RWPE2 (cell line): Measurements from ENCODE around the gene PDHB.
"Not testable (repeated sequence)": the region's sequence is repeated elsewhere in the genome, so short reads cannot be mapped to it uniquely, and the experiment has no call there.

ENCODE experiments used
- ATAC-seq: fragments of 200-7000 bp; cut with Tn5 transposase; 3 replicates; pipeline ENCODE4 v1.9.1; 2021; ENCODE audit warnings: low read depth
- DNase-seq: peaks from one replicate; pipeline ENCODE4 v3.0.0-alpha.2; 2020; ENCODE audit warnings: low spot score
- H3K27ac ChIP-seq: fragments of 450-650 bp; 2 replicates; pipeline ENCODE4 v1.5.1; 2017; ENCODE audit warnings: mild to moderate bottlenecking; ENCODE audit not compliant: poor library complexity, severe bottlenecking
- H3K27me3 ChIP-seq: fragments of 250-450 bp; sonication (Bioruptor Pico); 2 replicates; pipeline ENCODE4 v1.5.1; 2021; ENCODE audit warnings: mild to moderate bottlenecking, moderate library complexity; ENCODE audit not compliant: insufficient read depth, poor library complexity, severe bottlenecking
- H3K36me3 ChIP-seq: fragments of 250-450 bp; sonication (Bioruptor Pico); 2 replicates; pipeline ENCODE4 v1.5.1; 2020; ENCODE audit warnings: low read depth, mild to moderate bottlenecking, moderate library complexity
- H3K4me1 ChIP-seq: fragments of 250-450 bp; sonication (Bioruptor Pico); 2 replicates; pipeline ENCODE4 v1.5.1; 2021; ENCODE audit warnings: mild to moderate bottlenecking, moderate library complexity; ENCODE audit not compliant: insufficient read depth, poor library complexity, severe bottlenecking
- H3K4me3 ChIP-seq: fragments of 250-450 bp; sonication (Bioruptor Pico); 2 replicates; pipeline ENCODE4 v1.5.1; 2021; ENCODE audit warnings: mild to moderate bottlenecking, moderate library complexity; ENCODE audit not compliant: severe bottlenecking
- H3K9me3 ChIP-seq: fragments of 250-450 bp; sonication (Bioruptor Pico); 2 replicates; pipeline ENCODE4 v1.5.1; 2021; ENCODE audit warnings: mild to moderate bottlenecking, moderate library complexity; ENCODE audit not compliant: severe bottlenecking
- TF ChIP-seq, protein P1 (sequence below): fragments of 450-650 bp; IDR thresholded peaks from one replicate; pipeline ENCODE4 v1.5.1; 2017; ENCODE audit warnings: mild to moderate bottlenecking, moderate library complexity; ENCODE audit not compliant: poor library complexity, severe bottlenecking

The PDHB gene

DNA sequence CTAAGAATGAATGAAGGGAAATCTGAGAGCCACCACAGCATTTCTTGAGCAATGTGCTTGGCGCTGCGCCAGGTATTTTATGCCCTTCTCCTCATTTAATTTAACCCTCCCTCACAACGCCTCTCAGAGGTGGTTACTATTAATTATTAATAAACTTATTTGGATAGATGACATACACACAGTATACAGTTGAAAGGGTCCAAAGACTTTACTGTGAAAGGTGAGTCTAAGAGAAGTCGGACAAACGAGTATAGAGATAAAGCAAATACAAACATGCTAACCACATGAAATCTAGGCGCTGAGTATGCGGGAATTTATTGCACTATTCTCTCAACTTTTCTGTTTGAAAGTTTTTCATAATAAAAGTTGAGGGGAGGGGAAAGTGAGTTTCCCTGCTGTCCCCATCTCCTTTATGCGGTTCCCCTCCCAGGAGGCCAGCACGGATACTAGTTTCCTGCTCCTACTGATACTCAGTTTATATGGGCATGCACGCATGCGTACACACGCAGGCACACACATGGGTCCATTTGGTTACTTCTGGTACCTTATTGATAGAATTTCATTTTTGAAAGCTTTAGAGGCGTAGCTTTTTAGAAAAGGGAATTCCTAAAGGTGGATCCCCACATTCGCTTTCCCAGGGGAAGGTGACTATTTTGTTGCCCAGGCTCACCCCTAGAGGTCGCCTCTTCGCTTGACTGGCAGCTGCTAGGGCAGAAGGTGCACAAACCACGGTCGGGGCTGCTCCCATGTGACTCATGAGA, 29.7 kb upstream of the PDHB start:
- ATAC-seq = peak; percentile 97
- Histone ChIP-seq H3K4me1 (peaks cover 7% of the 10 kb centered on the region), H3K9me3 (no peaks in the 10 kb centered on the region), H3K27me3 (no peaks in the 10 kb centered on the region), H3K36me3 (no peaks in the 10 kb centered on the region), H3K4me3 (no peak overlapping the region), H3K27ac (no peak overlapping the region)
- peak; percentile 87 for DNase-seq
- TF ChIP-seq, protein P1, sequence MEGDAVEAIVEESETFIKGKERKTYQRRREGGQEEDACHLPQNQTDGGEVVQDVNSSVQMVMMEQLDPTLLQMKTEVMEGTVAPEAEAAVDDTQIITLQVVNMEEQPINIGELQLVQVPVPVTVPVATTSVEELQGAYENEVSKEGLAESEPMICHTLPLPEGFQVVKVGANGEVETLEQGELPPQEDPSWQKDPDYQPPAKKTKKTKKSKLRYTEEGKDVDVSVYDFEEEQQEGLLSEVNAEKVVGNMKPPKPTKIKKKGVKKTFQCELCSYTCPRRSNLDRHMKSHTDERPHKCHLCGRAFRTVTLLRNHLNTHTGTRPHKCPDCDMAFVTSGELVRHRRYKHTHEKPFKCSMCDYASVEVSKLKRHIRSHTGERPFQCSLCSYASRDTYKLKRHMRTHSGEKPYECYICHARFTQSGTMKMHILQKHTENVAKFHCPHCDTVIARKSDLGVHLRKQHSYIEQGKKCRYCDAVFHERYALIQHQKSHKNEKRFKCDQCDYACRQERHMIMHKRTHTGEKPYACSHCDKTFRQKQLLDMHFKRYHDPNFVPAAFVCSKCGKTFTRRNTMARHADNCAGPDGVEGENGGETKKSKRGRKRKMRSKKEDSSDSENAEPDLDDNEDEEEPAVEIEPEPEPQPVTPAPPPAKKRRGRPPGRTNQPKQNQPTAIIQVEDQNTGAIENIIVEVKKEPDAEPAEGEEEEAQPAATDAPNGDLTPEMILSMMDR = peak; percentile 97

DNA sequence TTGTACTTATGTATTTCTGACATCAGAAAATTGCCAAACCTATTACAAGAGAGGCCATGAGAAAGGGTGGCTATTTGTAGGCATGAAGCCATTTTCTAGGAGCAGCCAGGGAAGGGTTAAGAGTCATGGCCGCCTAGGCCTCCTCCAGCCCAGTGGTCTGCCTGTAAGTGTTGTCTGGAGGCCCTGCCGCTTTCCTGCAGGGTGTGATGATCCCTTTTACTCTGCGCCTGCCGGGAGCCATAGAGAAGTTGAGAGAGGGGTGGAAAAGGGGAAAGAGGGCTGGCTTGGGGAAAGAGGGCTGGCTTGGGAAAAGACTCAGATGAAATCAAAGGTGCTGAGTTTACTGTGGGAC, 29.2 kb upstream of the PDHB start:
- no peak overlapping the region for H3K4me3 ChIP-seq
- peak; percentile 25; the same call in 1 of the 3 replicates for ATAC-seq
- DNase-seq = no peak
- no peaks in the 10 kb centered on the region for H3K27me3 ChIP-seq
- H3K27ac ChIP-seq = no peak overlapping the region
- H3K9me3 ChIP-seq = no peaks in the 10 kb centered on the region
- H3K4me1 ChIP-seq = peaks cover 7% of the 10 kb centered on the region
- TF ChIP-seq, protein P1 = no peak
- H3K36me3 ChIP-seq = no peaks in the 10 kb centered on the region

GRCh38 chr3:58459160-58459559, 25.5 kb upstream of the PDHB start:
- DNase-seq (no peak), ATAC-seq (no peak)
- peaks cover 6% of the 10 kb centered on the region for H3K4me1 ChIP-seq
- no peaks in the 10 kb centered on the region for H3K36me3 ChIP-seq
- H3K27ac ChIP-seq = no peak overlapping the region
- H3K27me3 ChIP-seq = no peaks in the 10 kb centered on the region
- H3K9me3 ChIP-seq = no peaks in the 10 kb centered on the region
- no peak overlapping the region for H3K4me3 ChIP-seq
- TF ChIP-seq, protein P1 = no peak

DNA sequence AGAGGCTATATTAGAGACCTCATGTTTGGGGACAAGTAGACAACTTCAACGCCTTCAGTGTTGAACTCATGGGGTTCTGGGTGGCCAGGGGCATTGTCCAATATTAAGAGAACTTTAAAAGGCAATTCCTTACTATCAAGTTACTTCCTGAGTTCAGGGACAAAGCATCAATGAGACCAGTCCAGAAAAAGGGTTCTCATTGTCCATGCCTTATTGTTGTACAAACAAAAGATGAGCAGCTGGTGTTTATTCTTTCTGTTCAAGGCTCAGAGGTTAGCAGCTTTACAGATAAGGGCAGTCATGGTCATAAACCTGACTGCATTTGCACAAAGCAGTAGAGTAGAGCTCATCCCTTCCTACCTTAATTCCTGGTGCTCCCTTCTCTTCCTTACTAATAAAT, 18.5 kb upstream of the PDHB start:
- Histone ChIP-seq H3K9me3 (no peaks in the 10 kb centered on the region), H3K27ac (no peak overlapping the region), H3K4me3 (no peak overlapping the region), H3K4me1 (no peaks in the 10 kb centered on the region), H3K36me3 (no peaks in the 10 kb centered on the region), H3K27me3 (no peaks in the 10 kb centered on the region)
- ATAC-seq (no peak), DNase-seq (no peak)
- TF ChIP-seq, protein P1 = no peak

GRCh38 chr3:58441514-58442450, 8.2 kb upstream of the PDHB start:
- Histone ChIP-seq H3K9me3 (no peaks in the 10 kb centered on the region), H3K27me3 (no peaks in the 10 kb centered on the region), H3K27ac (no peak overlapping the region), H3K4me3 (no peak overlapping the region), H3K4me1 (no peaks in the 10 kb centered on the region), H3K36me3 (no peaks in the 10 kb centered on the region)
- no peak for DNase-seq
- TF ChIP-seq, protein P1 = no peak
- no peak for ATAC-seq

GRCh38 chr3:58440996-58441355, 7.3 kb upstream of the PDHB start:
- DNase-seq, H3K4me1 ChIP-seq, H3K4me3 ChIP-seq, H3K27me3 ChIP-seq, H3K9me3 ChIP-seq, H3K36me3 ChIP-seq, ATAC-seq, H3K27ac ChIP-seq: not testable (repeated sequence)

GRCh38 chr3:58437276-58437675, 3.6 kb upstream of the PDHB start:
- H3K4me3 ChIP-seq, H3K27ac ChIP-seq: not testable (repeated sequence)

More at GRCh38 chr3:58437276-58437675, 3.6 kb upstream of the PDHB start:
- not testable (repeated sequence) for DNase-seq, ATAC-seq, H3K9me3 ChIP-seq, H3K36me3 ChIP-seq, H3K27me3 ChIP-seq
- H3K4me1 ChIP-seq = peaks cover 17% of the 10 kb centered on the region
